Subcutaneous abdominal adipose tissue (tissue), 5 donors: ENCODE data around the gene IFITM5.
A peak's percentile ranks its signal among the peaks of the same experiment; 100 is the strongest.
"Not testable (repeated sequence)": the region's sequence is repeated elsewhere in the genome, so short reads cannot be mapped to it uniquely, and the experiment has no call there.

Experiments used
- H3K27ac ChIP-seq: one replicate; pipeline ENCODE4 v1.7.0; 2013; ENCODE audit warnings: low read depth, mild to moderate bottlenecking, inconsistent platforms, low read length, moderate library complexity
- H3K27me3 ChIP-seq, 5 donors: one replicate each; pipeline ENCODE4 v1.7.0; 2013; ENCODE audit warnings: low read length in 5 of 5, inconsistent platforms in 1 of 5; ENCODE audit not compliant: control insufficient read depth in 5 of 5, insufficient read depth in 4 of 5
- H3K36me3 ChIP-seq, 5 donors: one replicate each; pipeline ENCODE4 v1.7.0; 2013; ENCODE audit warnings: low read length in 5 of 5; ENCODE audit not compliant: control insufficient read depth in 5 of 5, insufficient read depth in 5 of 5
- H3K4me1 ChIP-seq, 5 donors: one replicate each; pipeline ENCODE4 v1.7.0; 2013; ENCODE audit warnings: low read length in 5 of 5, mild to moderate bottlenecking in 3 of 5, moderate library complexity in 1 of 5; ENCODE audit not compliant: control insufficient read depth in 5 of 5, insufficient read depth in 5 of 5
- H3K4me3 ChIP-seq, 5 donors: one replicate each; pipeline ENCODE4 v1.7.0; 2013; ENCODE audit warnings: low read length in 5 of 5, low read depth in 1 of 5
- H3K9ac ChIP-seq, 5 donors: one replicate each; pipeline ENCODE4 v1.7.0; 2013; ENCODE audit warnings: low read length in 5 of 5, mild to moderate bottlenecking in 4 of 5, moderate library complexity in 3 of 5
- H3K9me3 ChIP-seq, 5 donors: one replicate each; pipeline ENCODE4 v1.7.0; 2013; ENCODE audit warnings: low read length in 5 of 5; ENCODE audit not compliant: control insufficient read depth in 5 of 5
- donor health status: healthy.
- donor health status: healthy.
- donor health status: healthy.
- donor health status: healthy.
- donor health status: healthy.

The IFITM5 gene

GRCh38 chr11:289712-290620, 9.4 kb downstream of the IFITM5 start:
- no peak overlapping the region for H3K27ac ChIP-seq
- peaks cover 0 to 22% (median 7%) of the 10 kb centered on the region in 5 donors for H3K27me3 ChIP-seq
- peaks cover 0 to 20% (median 16%) of the 10 kb centered on the region in 5 donors for H3K4me1 ChIP-seq
- H3K9me3 ChIP-seq = no peaks in the 10 kb centered on the region
- H3K36me3 ChIP-seq = peaks cover 0 to 40% (median 13%) of the 10 kb centered on the region in 5 donors
- H3K9ac ChIP-seq = peak overlapping the region in 2 of 5 donors; percentile 21 to 43
- H3K4me3 ChIP-seq = peak overlapping the region in 3 of 5 donors; percentile 47 to 49 (median 49)

GRCh38 chr11:289398-289711, 10.0 kb downstream of the IFITM5 start:
- Histone ChIP-seq H3K9me3 (no peaks in the 10 kb centered on the region), H3K27ac (no peak overlapping the region), H3K9ac (peak overlapping the region in 2 of 5 donors; percentile 21 to 43), H3K36me3 (peaks cover 0 to 34% (median 10%) of the 10 kb centered on the region in 5 donors), H3K27me3 (peaks cover 0 to 26% (median 8%) of the 10 kb centered on the region in 5 donors), H3K4me3 (peak overlapping the region in 3 of 5 donors; percentile 47 to 49 (median 49)), H3K4me1 (peaks cover 0 to 20% (median 16%) of the 10 kb centered on the region in 5 donors)

GRCh38 chr11:288478-289397, 10.6 kb downstream of the IFITM5 start, which contains the start of gene PGGHG:
TSS of gene PGGHG (plus strand) at chr11:289126. CDS start at chr11:289817, 691 bp downstream.
- peak within 1 kb of the TSS in 4 of 5 donors; percentile 66 to 74 (median 68) for H3K4me3 ChIP-seq
- no peak within 1 kb of the TSS for H3K27ac ChIP-seq
- H3K9me3 ChIP-seq = no peaks in the 10 kb centered on the region
- H3K4me1 ChIP-seq = peaks cover 0 to 20% (median 16%) of the 10 kb centered on the region in 5 donors
- H3K36me3 ChIP-seq = peaks cover 0 to 28% (median 4%) of the 10 kb centered on the region in 5 donors
- H3K9ac ChIP-seq = peak within 1 kb of the TSS in 4 of 5 donors; percentile 62 to 77 (median 72)
- peaks cover 0 to 32% (median 11%) of the 10 kb centered on the region in 5 donors for H3K27me3 ChIP-seq

- H3K9me3 ChIP-seq = no peaks in the 10 kb centered on the region
- peaks cover 2 to 35% (median 12%) of the 10 kb centered on the region in 5 donors for H3K27me3 ChIP-seq
- H3K4me1 ChIP-seq = peaks cover 0 to 20% (median 16%) of the 10 kb centered on the region in 5 donors
- H3K9ac ChIP-seq = peak overlapping the region in 4 of 5 donors; percentile 62 to 77 (median 72)
- H3K36me3 ChIP-seq = peaks cover 0 to 22% (median 4%) of the 10 kb centered on the region in 5 donors
- H3K27ac ChIP-seq = no peak overlapping the region
- peak overlapping the region in 4 of 5 donors; percentile 66 to 74 (median 68) for H3K4me3 ChIP-seq
Measured at GRCh38 chr11:287821-288477, 11.4 kb downstream of the IFITM5 start.

DNA sequence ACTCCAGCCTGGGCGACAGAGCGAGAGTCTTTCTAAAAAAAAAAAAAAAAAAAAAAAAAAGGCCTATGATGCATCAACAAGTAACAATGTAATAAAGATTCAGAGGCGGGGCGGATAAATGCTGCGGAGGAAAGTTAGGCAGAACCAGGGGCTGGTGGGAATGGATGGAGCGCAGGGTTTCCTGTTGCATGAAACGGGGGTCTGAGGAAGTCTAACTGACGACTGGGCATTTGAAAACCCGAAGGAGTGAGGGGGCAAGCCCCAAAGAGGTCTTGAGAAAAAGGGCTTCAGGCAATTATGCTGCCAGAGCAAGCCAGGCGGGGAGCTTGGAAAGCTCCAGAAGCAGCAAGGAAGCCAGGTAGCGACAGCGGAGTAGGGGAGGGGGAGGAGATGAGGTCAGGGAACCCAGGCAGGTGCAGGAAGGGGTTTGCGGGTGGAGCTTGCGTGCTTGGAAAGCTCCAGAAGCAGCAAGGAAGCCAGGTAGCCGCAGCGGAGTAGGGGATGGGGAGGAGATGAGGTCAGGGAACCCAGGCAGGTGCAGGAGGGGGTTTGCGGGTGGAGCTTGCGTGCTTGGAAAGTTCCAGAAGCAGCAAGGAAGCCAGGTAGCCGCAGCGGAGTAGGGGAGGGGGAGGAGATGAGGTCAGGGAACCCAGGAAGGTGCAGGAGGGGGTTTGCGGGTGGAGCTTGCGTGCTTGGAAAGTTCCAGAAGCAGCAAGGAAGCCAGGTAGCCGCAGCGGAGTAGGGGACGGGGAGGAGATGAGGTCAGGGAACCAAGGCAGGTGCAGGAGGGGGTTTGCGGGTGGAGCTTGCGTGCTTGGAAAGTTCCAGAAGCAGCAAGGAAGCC, 12.1 kb downstream of the IFITM5 start:
- H3K36me3 ChIP-seq = peaks cover 0 to 16% (median under 1%) of the 10 kb centered on the region in 5 donors
- H3K4me1 ChIP-seq = peaks cover 0 to 20% (median 16%) of the 10 kb centered on the region in 5 donors
- H3K27me3 ChIP-seq = peaks cover 5 to 42% (median 19%) of the 10 kb centered on the region in 5 donors
- H3K4me3 ChIP-seq, H3K9me3 ChIP-seq, H3K27ac ChIP-seq, H3K9ac ChIP-seq: not testable (repeated sequence)

DNA sequence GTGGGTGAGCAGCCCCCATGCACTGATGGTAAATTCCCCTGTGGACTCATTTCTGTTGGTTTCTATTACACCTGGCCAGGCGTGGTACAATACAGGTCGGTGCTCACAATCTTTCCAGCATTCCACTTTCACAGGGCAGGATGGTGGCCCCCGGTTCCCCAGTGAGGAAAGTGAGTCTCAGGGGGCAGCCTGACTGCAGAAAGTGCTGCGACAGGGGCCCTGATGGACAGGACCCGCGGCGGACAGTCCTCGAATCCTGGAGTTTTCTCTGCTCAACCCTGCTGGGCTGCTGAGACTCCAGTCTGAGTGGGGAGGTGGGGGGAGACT, 13.5 kb downstream of the IFITM5 start:
- peaks cover 19 to 56% (median 32%) of the 10 kb centered on the region in 5 donors for H3K27me3 ChIP-seq

GRCh38 chr11:285021-285893, 14.1 kb downstream of the IFITM5 start:
- Histone ChIP-seq H3K27me3 (peaks cover 22 to 61% (median 35%) of the 10 kb centered on the region in 5 donors), H3K9me3 (no peaks in the 10 kb centered on the region), H3K4me3 (no peak overlapping the region), H3K36me3 (no peaks in the 10 kb centered on the region), H3K27ac (no peak overlapping the region), H3K4me1 (peaks cover 0 to 35% (median 30%) of the 10 kb centered on the region in 5 donors), H3K9ac (no peak overlapping the region)

More for the DNA sequence above, 13.5 kb downstream of the IFITM5 start:
- no peak overlapping the region for H3K9ac ChIP-seq
- H3K27ac ChIP-seq = no peak overlapping the region
- peaks cover 0 to 29% (median 26%) of the 10 kb centered on the region in 5 donors for H3K4me1 ChIP-seq
- H3K9me3 ChIP-seq = no peaks in the 10 kb centered on the region
- no peak overlapping the region for H3K4me3 ChIP-seq
- H3K36me3 ChIP-seq = peaks cover 0 to 3% (median 0%) of the 10 kb centered on the region in 5 donors
